Skeletal muscle cell (primary cell): ENCODE results near the gene KLHL21.
"Not testable (repeated sequence)": the region's sequence is repeated elsewhere in the genome, so short reads cannot be mapped to it uniquely, and the experiment has no call there.

ENCODE experiments used
- DNase-seq: peaks from one replicate; pipeline ENCODE4 v3.0.0-alpha.2; 2010; ENCODE audit warnings: low read depth
- H3K4me3 ChIP-seq: 2 replicates; pipeline ENCODE4 v1.5.1; 2011; ENCODE audit warnings: low read depth, mild to moderate bottlenecking, control low read depth, low read length, moderate library complexity

The KLHL21 gene

GRCh38 chr1:6570100-6570499 lies 32.6 kb downstream of the KLHL21 start:
- no peak overlapping the region for H3K4me3 ChIP-seq
- no peak for DNase-seq

- no peak for DNase-seq
Measured at GRCh38 chr1:6569033-6569432, 33.6 kb downstream of the KLHL21 start.

GRCh38 chr1:6560267-6560666 lies 42.4 kb downstream of the KLHL21 start:
- H3K4me3 ChIP-seq, result no peak overlapping the region
- no peak for DNase-seq

More at GRCh38 chr1:6569033-6569432, 33.6 kb downstream of the KLHL21 start:
- H3K4me3 ChIP-seq, result no peak overlapping the region

- H3K4me3 ChIP-seq, DNase-seq: not testable (repeated sequence)
Measured at GRCh38 chr1:6559161-6559560, 43.5 kb downstream of the KLHL21 start.

- DNase-seq, result no peak
- H3K4me3 ChIP-seq, result no peak overlapping the region
Measured at GRCh38 chr1:6557597-6557996, 45.1 kb downstream of the KLHL21 start.

- H3K4me3 ChIP-seq, result peak within 1 kb of the TSS; percentile 99
- no peak for DNase-seq
Measured at GRCh38 chr1:6554907-6555778, 47.5 kb downstream of the KLHL21 start, which contains the start of gene TAS1R1. Gene TAS1R1, plus strand, starts transcription at chr1:6555307. Its CDS starts 67 bp downstream, at chr1:6555374.

GRCh38 chr1:6554031-6554906 lies 48.4 kb downstream of the KLHL21 start, which contains the start of gene NOL9:
Gene NOL9, minus strand, starts transcription at chr1:6554513. Its CDS starts 11 bp downstream, at chr1:6554502.
- H3K4me3 ChIP-seq, result peak within 1 kb of the TSS; percentile 99
- DNase-seq, result peak; percentile 66

- no peak for DNase-seq
- no peak overlapping the region for H3K4me3 ChIP-seq
Measured at GRCh38 chr1:6547301-6547700, 55.4 kb downstream of the KLHL21 start.

GRCh38 chr1:6546326-6546725 lies 56.3 kb downstream of the KLHL21 start:
- no peak for DNase-seq
- H3K4me3 ChIP-seq, result no peak overlapping the region

- DNase-seq, result no peak
Measured at GRCh38 chr1:6545276-6546112, 57.2 kb downstream of the KLHL21 start.

GRCh38 chr1:6544831-6545230 lies 57.8 kb downstream of the KLHL21 start:
- no peak for DNase-seq
- no peak overlapping the region for H3K4me3 ChIP-seq

More at GRCh38 chr1:6545276-6546112, 57.2 kb downstream of the KLHL21 start:
- no peak overlapping the region for H3K4me3 ChIP-seq
